ENCODE measurements around the gene HPD.

DNA sequence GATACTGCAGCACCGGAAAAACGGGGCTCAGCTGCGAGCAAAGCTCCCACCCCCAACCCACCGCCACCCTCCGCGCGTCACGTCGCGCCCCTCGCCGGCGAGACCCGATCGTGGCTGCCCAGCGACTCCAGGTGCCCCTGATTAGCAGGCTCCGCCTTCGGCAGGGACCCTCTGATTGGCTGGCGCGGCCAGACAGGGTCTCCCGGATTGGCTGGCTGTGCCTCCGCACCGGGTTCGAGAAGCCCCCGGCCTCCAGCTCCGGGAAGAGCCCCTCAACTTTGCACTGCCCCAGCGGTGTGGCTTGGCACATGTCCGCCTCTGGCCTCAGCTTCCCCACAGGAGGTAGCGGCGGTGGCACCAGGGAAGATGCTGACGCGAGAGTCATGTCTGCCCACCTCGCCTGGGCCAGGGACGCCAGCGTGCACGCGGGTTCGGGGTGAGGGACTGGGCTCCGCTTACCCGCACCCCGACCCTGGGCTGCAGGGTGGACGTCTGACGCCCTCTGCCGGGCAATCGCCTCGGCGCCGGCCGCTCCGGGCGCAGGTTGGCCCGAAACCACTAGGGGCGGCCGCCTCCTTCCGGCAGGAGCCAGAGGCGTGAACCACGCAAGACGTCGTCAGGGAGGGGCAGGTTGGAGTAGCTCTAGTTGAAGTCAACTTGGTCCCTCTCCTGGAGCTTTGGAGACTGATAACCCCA is 64.7 kb downstream of the HPD start:
- no peak for TF ChIP-seq POLR2A (IDR thresholded peaks at IDR 0.05)
- TF ChIP-seq, protein P1, sequence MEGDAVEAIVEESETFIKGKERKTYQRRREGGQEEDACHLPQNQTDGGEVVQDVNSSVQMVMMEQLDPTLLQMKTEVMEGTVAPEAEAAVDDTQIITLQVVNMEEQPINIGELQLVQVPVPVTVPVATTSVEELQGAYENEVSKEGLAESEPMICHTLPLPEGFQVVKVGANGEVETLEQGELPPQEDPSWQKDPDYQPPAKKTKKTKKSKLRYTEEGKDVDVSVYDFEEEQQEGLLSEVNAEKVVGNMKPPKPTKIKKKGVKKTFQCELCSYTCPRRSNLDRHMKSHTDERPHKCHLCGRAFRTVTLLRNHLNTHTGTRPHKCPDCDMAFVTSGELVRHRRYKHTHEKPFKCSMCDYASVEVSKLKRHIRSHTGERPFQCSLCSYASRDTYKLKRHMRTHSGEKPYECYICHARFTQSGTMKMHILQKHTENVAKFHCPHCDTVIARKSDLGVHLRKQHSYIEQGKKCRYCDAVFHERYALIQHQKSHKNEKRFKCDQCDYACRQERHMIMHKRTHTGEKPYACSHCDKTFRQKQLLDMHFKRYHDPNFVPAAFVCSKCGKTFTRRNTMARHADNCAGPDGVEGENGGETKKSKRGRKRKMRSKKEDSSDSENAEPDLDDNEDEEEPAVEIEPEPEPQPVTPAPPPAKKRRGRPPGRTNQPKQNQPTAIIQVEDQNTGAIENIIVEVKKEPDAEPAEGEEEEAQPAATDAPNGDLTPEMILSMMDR (IDR thresholded peaks at IDR 0.05): peak; percentile 98 to 100 (median 99)
